HCT116 (cell line): ENCODE measurements around the gene ALDH3B1. TPM values are rescaled to one million over a fixed set of nuclear protein-coding genes. Genes with fewer than 3 reads are reported as not detected.

Experiments used
- ATAC-seq: fragments of 200-7000 bp; cut with Tn5 transposase; 2 replicates; pipeline ENCODE4 v1.9.1; 2020; ENCODE audit warnings: mild to moderate bottlenecking, moderate library complexity
- BruUV-seq: library from RNA; stranded (reverse); fragments of 400-500 nt; replicated peaks from 2 replicates; lab custom pipeline; 2021; lab: Mats Ljungman, UMichigan
- CTCF ChIA-PET: fragments of 300-600 bp; sonication (Branson Sonifier 250); formaldehyde crosslinking; loops from one replicate; lab custom pipeline; 2021; ENCODE audit warnings: antibody characterized with exemption; lab: Charles Lee
- POLR2A ChIA-PET: fragments of 300-600, 350-600 bp; sonication (Branson Sonifier 250); formaldehyde crosslinking; loops from one replicate; lab custom pipeline; 2021; ENCODE audit warnings: antibody characterized with exemption; lab: Charles Lee
- RAD21 ChIA-PET, 2 experiments: fragments of 300-600 bp; sonication (Branson Sonifier 250); formaldehyde crosslinking; loops; one replicate each; lab custom pipeline; 2023; ENCODE audit warnings: low total read pairs in 2 of 2; ENCODE audit not compliant: uncharacterized antibody in 2 of 2, unreplicated experiment in 2 of 2, low non-redundant PET in 1 of 2; lab: Charles Lee
- DNase-seq: peaks from one replicate; pipeline ENCODE4 v3.0.0-alpha.2; 2010; ENCODE audit warnings: low read depth, low spot score
- H2AFZ ChIP-seq: fragments of 200-600 bp; shearing (Covaris generic), sonication (generic); 2 replicates; pipeline ENCODE4 v1.6.1; 2017; ENCODE audit warnings: low read depth, mixed run types, mixed read lengths, antibody characterized with exemption, low read length; ENCODE audit not compliant: poor library complexity, severe bottlenecking
- H3K27ac ChIP-seq: 2 replicates; pipeline ENCODE4 v1.5.1; 2012; ENCODE audit warnings: low read depth, low read length
- H3K27me3 ChIP-seq: fragments of 200-600 bp; sonication (generic); 2 replicates; pipeline ENCODE4 v1.6.1; 2016; ENCODE audit warnings: mixed run types, low read length, mixed read lengths; ENCODE audit not compliant: insufficient read depth
- H3K36me3 ChIP-seq, 2 experiments: fragments of 200-500 bp in 1 of 2; fragments of 200-600 bp in 1 of 2; sonication (Bioruptor generic) in 1 of 2; sonication (generic) in 1 of 2; 2 replicates each; pipeline versions ENCODE4 v1.5.1 to v1.6.1; 2014 to 2016; ENCODE audit warnings: low read length in 2 of 2, inconsistent platforms in 1 of 2, mixed read lengths in 1 of 2, mixed run types in 1 of 2; ENCODE audit not compliant: insufficient read depth in 2 of 2, control insufficient read depth in 1 of 2
- H3K4me1 ChIP-seq, 2 experiments: fragments of 200-600 bp in 1 of 2; sonication (generic) in 1 of 2; 2 replicates each; pipeline versions ENCODE4 v1.5.1 to v1.6.1; 2012 to 2017; ENCODE audit warnings: low read length in 2 of 2, inconsistent platforms in 1 of 2, mild to moderate bottlenecking in 1 of 2, mixed read lengths in 1 of 2, mixed run types in 1 of 2, moderate library complexity in 1 of 2; ENCODE audit not compliant: insufficient read depth in 2 of 2, control insufficient read depth in 1 of 2
- H3K4me2 ChIP-seq: fragments of 200-600 bp; sonication (generic); 2 replicates; pipeline ENCODE4 v1.6.1; 2017; ENCODE audit warnings: mixed run types, low read length, mixed read lengths
- H3K4me3 ChIP-seq, 2 experiments: fragments of 200-600 bp in 1 of 2; sonication (generic) in 1 of 2; replicated peaks in 1 of 2; 2 replicates each; pipeline ENCODE4 v1.5.1; 2011 to 2016; ENCODE audit warnings: low read length in 2 of 2, control low read depth in 1 of 2, low read depth in 1 of 2, mild to moderate bottlenecking in 1 of 2, mixed read lengths in 1 of 2, mixed run types in 1 of 2
- H3K79me2 ChIP-seq: fragments of 200-600 bp; sonication (generic); 2 replicates; pipeline ENCODE4 v1.6.1; 2017; ENCODE audit warnings: mild to moderate bottlenecking, mixed run types, low read length, moderate library complexity, mixed read lengths; ENCODE audit not compliant: insufficient read depth
- H3K9ac ChIP-seq: fragments of 200-600 bp; sonication (generic); 2 replicates; pipeline ENCODE4 v1.6.1; 2016; ENCODE audit warnings: low read length, mixed read lengths
- H3K9me2 ChIP-seq: fragments of 200-600 bp; sonication (generic), shearing (Covaris generic); 2 replicates; pipeline ENCODE4 v1.6.1; 2017; ENCODE audit warnings: mixed run types, mild to moderate bottlenecking, moderate library complexity; ENCODE audit not compliant: insufficient read depth
- H3K9me3 ChIP-seq, 2 experiments: fragments of 200-500 bp in 1 of 2; fragments of 200-600 bp in 1 of 2; sonication (Bioruptor generic) in 1 of 2; sonication (generic) in 1 of 2; 2 replicates each; pipeline ENCODE4 v1.6.1; 2014 to 2017; ENCODE audit warnings: low read length in 2 of 2, mixed read lengths in 2 of 2, inconsistent platforms in 1 of 2, low read depth in 1 of 2, mild to moderate bottlenecking in 1 of 2, mixed run types in 1 of 2, moderate library complexity in 1 of 2; ENCODE audit not compliant: control insufficient read depth in 1 of 2, insufficient read depth in 1 of 2
- H4K20me1 ChIP-seq: fragments of 200-600 bp; sonication (generic), shearing (Covaris generic); 2 replicates; pipeline ENCODE4 v1.6.1; 2017; ENCODE audit warnings: mixed run types, mild to moderate bottlenecking, moderate library complexity; ENCODE audit not compliant: insufficient read depth
- CEBPB ChIP-seq: IDR thresholded peaks from 2 replicates; pipeline ENCODE4 v1.6.1; 2012; ENCODE audit warnings: low read depth
- EZH2 ChIP-seq: fragments of 200-600 bp; sonication (generic); IDR thresholded peaks from 2 replicates; pipeline ENCODE4 v1.6.1; 2017; ENCODE audit warnings: antibody characterized with exemption, mixed run types
- EZH2phosphoT487 ChIP-seq: fragments of 200-600 bp; IDR thresholded peaks from 2 replicates; pipeline ENCODE4 v1.6.1; 2018; ENCODE audit warnings: antibody characterized with exemption, borderline replicate concordance
- POLR2A ChIP-seq: IDR thresholded peaks from 2 replicates; pipeline ENCODE4 v1.7.0; 2011; ENCODE audit warnings: borderline replicate concordance; ENCODE audit not compliant: insufficient read depth, insufficient read length; ENCODE audit errors: extremely low read depth
- POLR2AphosphoS5 ChIP-seq: IDR thresholded peaks from 2 replicates; pipeline ENCODE4 v1.6.1; 2011; ENCODE audit warnings: mild to moderate bottlenecking, low read depth, low read length, moderate library complexity
- RAD21 ChIP-seq: IDR thresholded peaks from 2 replicates; pipeline ENCODE4 v1.6.1; 2012; ENCODE audit warnings: low read depth, mild to moderate bottlenecking
- REST ChIP-seq: IDR thresholded peaks from 2 replicates; pipeline ENCODE4 v1.6.1; 2012; ENCODE audit warnings: low read depth
- SIN3A ChIP-seq: IDR thresholded peaks from 2 replicates; pipeline ENCODE4 v1.6.1; 2012; ENCODE audit warnings: low read depth
- SP1 ChIP-seq: IDR thresholded peaks from 2 replicates; pipeline ENCODE4 v1.6.1; 2012; ENCODE audit warnings: low read depth
- SRF ChIP-seq: IDR thresholded peaks from 2 replicates; pipeline ENCODE4 v1.6.1; 2012; ENCODE audit warnings: low read depth
- YY1 ChIP-seq: IDR thresholded peaks from 2 replicates; pipeline ENCODE4 v1.6.1; 2011; ENCODE audit warnings: low read length, low read depth, moderate library complexity, mild to moderate bottlenecking; ENCODE audit not compliant: insufficient replicate concordance; ENCODE audit errors: extremely low read depth
- ZNF274 ChIP-seq: fragments of 200-500 bp; sonication (Bioruptor generic); IDR thresholded peaks from 2 replicates; pipeline ENCODE4 v1.6.1; 2014; ENCODE audit warnings: mild to moderate bottlenecking, low read depth, low read length, inconsistent platforms
- intact Hi-C: fragments of 100-400 bp; cut with micrococcal nuclease; formaldehyde crosslinking; loops from 2 replicates; pipeline ENCODE4 v1.10.0; 2022
- total RNA-seq: library from RNA; stranded (reverse); gene quantifications from one replicate; pipeline ENCODE4 v1.2.1, GENCODE V29; 2021; ENCODE audit not compliant: unreplicated experiment
- TF ChIP-seq, protein P1 (sequence below): IDR thresholded peaks from 2 replicates; pipeline ENCODE4 v1.6.1; 2012
- TF ChIP-seq, protein P2 (sequence below): IDR thresholded peaks from 2 replicates; pipeline ENCODE4 v1.6.1; 2012
- TF ChIP-seq, protein P3 (sequence below), 3 experiments: fragments of 200-600 bp in 1 of 3; sonication (generic) in 1 of 3; IDR thresholded peaks in 2 of 3; conservative IDR thresholded peaks in 1 of 3; 2 replicates each; pipeline ENCODE4 v1.5.1; 2012 to 2017; ENCODE audit warnings: low read depth in 2 of 3, low read length in 2 of 3, antibody characterized with exemption in 1 of 3, borderline replicate concordance in 1 of 3, control low read depth in 1 of 3, mild to moderate bottlenecking in 1 of 3, mixed read lengths in 1 of 3, mixed run types in 1 of 3, moderate library complexity in 1 of 3; ENCODE audit not compliant: insufficient read depth in 1 of 3

The ALDH3B1 gene
- total RNA-seq, 1 experiment from 2014 or later, result 25.5 TPM

- no peak overlapping the region for H2AFZ ChIP-seq
- RAD21 ChIA-PET, result interaction anchor here in 1 of 2 experiments (2.0 kb wide), 1 partner anchor 12 kb away, joined by 7 read pairs; the partner anchor contains the start of gene ALDH3B1
- POLR2A ChIA-PET, result no interaction called here
These were observed 12.4 kb downstream of the ALDH3B1 start for GRCh38 chr11:68022531-68022930.

More at GRCh38 chr11:68022531-68022930, 12.4 kb downstream of the ALDH3B1 start:
- H3K9me3 ChIP-seq, result no peaks in the 10 kb centered on the region; a peak in 1 of 4 replicates
- no peak overlapping the region for H3K4me3 ChIP-seq
- no peaks in the 10 kb centered on the region for H3K79me2 ChIP-seq
- DNase-seq (no peak), ATAC-seq (no peak)
- no peaks in the 10 kb centered on the region for H3K27me3 ChIP-seq
- no peak overlapping the region for H3K27ac ChIP-seq
- no peak for TF ChIP-seq EZH2phosphoT487
- no peak for TF ChIP-seq ZNF274
- TF ChIP-seq, protein P1, sequence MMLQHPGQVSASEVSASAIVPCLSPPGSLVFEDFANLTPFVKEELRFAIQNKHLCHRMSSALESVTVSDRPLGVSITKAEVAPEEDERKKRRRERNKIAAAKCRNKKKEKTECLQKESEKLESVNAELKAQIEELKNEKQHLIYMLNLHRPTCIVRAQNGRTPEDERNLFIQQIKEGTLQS, result no peak
- no peak for TF ChIP-seq CEBPB
- TF ChIP-seq, protein P2, sequence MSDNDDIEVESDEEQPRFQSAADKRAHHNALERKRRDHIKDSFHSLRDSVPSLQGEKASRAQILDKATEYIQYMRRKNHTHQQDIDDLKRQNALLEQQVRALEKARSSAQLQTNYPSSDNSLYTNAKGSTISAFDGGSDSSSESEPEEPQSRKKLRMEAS, result no peak
- no peak for TF ChIP-seq REST
- no peak for TF ChIP-seq POLR2A
- TF ChIP-seq SRF, result no peak
- no peak for TF ChIP-seq SIN3A
- TF ChIP-seq POLR2AphosphoS5, result no peak
- no peak for TF ChIP-seq SP1
- TF ChIP-seq, protein P3, sequence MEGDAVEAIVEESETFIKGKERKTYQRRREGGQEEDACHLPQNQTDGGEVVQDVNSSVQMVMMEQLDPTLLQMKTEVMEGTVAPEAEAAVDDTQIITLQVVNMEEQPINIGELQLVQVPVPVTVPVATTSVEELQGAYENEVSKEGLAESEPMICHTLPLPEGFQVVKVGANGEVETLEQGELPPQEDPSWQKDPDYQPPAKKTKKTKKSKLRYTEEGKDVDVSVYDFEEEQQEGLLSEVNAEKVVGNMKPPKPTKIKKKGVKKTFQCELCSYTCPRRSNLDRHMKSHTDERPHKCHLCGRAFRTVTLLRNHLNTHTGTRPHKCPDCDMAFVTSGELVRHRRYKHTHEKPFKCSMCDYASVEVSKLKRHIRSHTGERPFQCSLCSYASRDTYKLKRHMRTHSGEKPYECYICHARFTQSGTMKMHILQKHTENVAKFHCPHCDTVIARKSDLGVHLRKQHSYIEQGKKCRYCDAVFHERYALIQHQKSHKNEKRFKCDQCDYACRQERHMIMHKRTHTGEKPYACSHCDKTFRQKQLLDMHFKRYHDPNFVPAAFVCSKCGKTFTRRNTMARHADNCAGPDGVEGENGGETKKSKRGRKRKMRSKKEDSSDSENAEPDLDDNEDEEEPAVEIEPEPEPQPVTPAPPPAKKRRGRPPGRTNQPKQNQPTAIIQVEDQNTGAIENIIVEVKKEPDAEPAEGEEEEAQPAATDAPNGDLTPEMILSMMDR (IDR thresholded peaks at IDR 0.05 in 2 of 3, conservative IDR thresholded peaks at IDR 0.05 in 1 of 3; ENCODE audit: borderline replicate concordance in 1 of 3, insufficient read depth in 1 of 3, low read depth in 2 of 3, low read length in 2 of 3), result no peak
- TF ChIP-seq RAD21, result no peak
- TF ChIP-seq EZH2, result no peak
- TF ChIP-seq YY1, result no peak
- no peaks in the 10 kb centered on the region for H3K9me2 ChIP-seq
- H3K9ac ChIP-seq, result no peak overlapping the region
- BruUV-seq, result no TSS peak
- intact Hi-C loops, result no loop called here
- peaks cover 28 to 61% of the 10 kb centered on the region in 2 experiments for H3K4me1 ChIP-seq
- H4K20me1 ChIP-seq, result no peaks in the 10 kb centered on the region
- CTCF ChIA-PET, result no interaction called here
- H3K4me2 ChIP-seq, result no peak overlapping the region
- no peaks in the 10 kb centered on the region for H3K36me3 ChIP-seq
